GM18505 (cell line): Measurements from ENCODE around the gene NXPH4.

Experiments
- ATAC-seq: cut with Tn5 transposase; IDR thresholded peaks from one replicate; pipeline ENCODE4 v1.9.1; 2021; ENCODE audit not compliant: unreplicated experiment
- POLR2A ChIP-seq: IDR thresholded peaks from 4 replicates; pipeline ENCODE4 v1.6.1; 2011; ENCODE audit warnings: borderline replicate concordance; ENCODE audit not compliant: insufficient read depth, insufficient read length; ENCODE audit errors: extremely low read depth

The NXPH4 gene

DNA sequence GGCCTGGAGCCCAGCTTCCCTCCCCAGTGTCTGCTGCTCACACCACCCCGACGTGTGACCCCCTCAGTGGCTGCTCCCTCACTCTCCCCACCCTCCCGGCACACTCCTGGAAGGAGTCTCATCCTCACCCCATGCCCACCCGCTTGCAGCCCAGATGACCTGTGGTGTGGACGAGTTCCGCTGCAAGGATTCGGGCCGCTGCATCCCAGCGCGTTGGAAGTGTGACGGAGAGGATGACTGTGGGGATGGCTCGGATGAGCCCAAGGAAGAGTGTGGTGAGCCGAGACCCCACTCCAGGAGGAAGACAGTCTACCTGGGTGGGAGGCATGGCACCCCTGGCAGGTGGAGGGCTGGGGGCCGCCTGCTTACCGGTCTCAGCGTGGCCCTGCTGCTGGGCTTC lies 15.0 kb upstream of the NXPH4 start:
- ATAC-seq: no peak

GRCh38 chr12:57202321-57202720 lies 14.3 kb upstream of the NXPH4 start:
- ATAC-seq: no peak
- TF ChIP-seq POLR2A: no peak

More for the DNA sequence above, 15.0 kb upstream of the NXPH4 start:
- TF ChIP-seq POLR2A: no peak

- ATAC-seq: no peak
- no peak for TF ChIP-seq POLR2A
These were observed 13.4 kb upstream of the NXPH4 start for GRCh38 chr12:57203201-57203600.

GRCh38 chr12:57203791-57204190 lies 12.8 kb upstream of the NXPH4 start:
- TF ChIP-seq POLR2A: no peak
- ATAC-seq: no peak

- ATAC-seq: no peak
- TF ChIP-seq POLR2A: no peak
These were observed 12.1 kb upstream of the NXPH4 start for GRCh38 chr12:57204454-57204853.

DNA sequence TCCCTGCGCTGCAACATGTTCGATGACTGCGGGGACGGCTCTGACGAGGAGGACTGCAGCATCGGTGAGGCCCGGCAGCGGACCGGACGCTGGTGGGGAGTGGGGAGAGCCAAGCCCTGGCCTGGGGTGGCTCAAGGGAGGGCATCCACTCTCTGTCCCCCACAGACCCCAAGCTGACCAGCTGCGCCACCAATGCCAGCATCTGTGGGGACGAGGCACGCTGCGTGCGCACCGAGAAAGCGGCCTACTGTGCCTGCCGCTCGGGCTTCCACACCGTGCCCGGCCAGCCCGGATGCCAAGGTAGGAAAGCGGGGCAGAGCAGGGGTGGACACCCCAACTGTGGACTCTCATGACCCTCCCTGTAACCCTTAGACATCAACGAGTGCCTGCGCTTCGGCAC lies 11.4 kb upstream of the NXPH4 start:
- no peak for ATAC-seq
- no peak for TF ChIP-seq POLR2A

DNA sequence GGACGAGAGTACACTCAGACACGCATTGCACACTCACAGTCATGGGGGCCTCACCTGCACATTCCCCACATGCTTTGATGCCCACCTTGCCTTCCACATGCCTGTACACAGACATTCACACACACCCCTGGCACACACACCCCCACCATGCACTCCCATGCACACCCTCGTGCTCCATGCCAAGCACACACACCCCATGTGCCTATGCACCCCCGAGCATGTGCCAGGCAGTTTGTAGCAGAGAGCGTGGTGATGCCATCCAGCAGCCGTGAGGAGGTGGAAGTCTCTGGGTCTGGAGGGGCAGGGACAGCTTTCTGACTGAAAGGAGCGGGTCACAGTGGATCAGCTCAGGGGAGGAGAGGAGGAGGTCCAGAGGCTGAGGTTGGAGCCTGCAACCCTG lies 10.7 kb upstream of the NXPH4 start:
- no peak for ATAC-seq
- no peak for TF ChIP-seq POLR2A

- ATAC-seq: no peak
- TF ChIP-seq POLR2A: no peak
These were observed 8.6 kb upstream of the NXPH4 start for GRCh38 chr12:57207731-57208630.

GRCh38 chr12:57208631-57209282 lies 7.8 kb upstream of the NXPH4 start:
- ATAC-seq: no peak
- TF ChIP-seq POLR2A: no peak

DNA sequence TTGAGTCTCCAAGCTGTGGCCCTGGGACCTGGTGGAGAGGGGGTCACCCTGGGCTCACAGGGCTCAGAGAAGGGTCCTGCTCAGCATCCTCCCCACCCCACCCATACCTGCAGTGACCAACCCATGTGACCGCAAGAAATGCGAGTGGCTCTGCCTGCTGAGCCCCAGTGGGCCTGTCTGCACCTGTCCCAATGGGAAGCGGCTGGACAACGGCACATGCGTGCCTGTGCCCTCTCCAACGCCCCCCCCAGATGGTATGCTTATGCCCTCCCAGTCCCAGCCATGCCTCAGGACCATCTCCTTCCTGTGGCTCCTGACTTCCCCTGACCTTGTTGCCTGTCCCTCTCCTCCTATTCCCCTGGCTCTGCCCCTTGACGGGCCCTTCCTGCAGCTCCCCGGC lies 6.7 kb upstream of the NXPH4 start:
- ATAC-seq: no peak
- no peak for TF ChIP-seq POLR2A

GRCh38 chr12:57210461-57210860 lies 6.1 kb upstream of the NXPH4 start:
- ATAC-seq: no peak

DNA sequence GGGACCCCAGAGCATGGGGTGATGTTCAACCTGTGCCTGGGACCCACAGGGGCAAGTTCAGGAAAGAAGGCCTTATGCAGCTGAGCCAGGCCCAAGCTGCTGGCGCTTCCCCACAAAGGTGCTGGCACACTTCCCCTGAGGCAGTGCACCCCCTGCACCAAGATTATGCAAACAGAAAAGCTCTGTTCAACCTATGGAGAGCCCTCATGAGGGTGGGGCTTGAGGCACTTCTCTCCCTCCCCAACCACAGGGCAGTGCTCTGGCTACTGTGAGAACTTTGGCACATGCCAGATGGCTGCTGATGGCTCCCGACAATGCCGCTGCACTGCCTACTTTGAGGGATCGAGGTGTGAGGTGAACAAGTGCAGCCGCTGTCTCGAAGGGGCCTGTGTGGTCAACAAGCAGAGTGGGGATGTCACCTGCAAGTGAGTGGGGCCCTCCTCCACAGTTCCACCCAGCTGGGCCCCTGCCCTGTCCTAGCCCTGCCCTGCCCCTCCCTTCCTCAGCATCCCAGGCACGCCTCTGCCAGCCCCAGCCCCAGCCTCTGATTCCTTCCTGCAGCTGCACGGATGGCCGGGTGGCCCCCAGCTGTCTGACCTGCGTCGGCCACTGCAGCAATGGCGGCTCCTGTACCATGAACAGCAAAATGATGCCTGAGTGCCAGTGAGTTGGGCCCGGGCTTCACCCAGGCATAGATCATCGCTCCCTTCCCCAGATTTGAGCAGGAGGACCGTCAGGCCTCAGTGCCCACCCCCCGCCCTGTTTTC lies 5.5 kb upstream of the NXPH4 start:
- TF ChIP-seq POLR2A: no peak
- no peak for ATAC-seq

More at GRCh38 chr12:57210461-57210860, 6.1 kb upstream of the NXPH4 start:
- TF ChIP-seq POLR2A: no peak
